Activated CD8-positive, alpha-beta memory T cell treated with anti-CD3 and anti-CD28 coated beads, Interleukin-2, amount 10 ng/mL, durations not matched to agents 7 days and 5 days (primary cell): ENCODE results near the gene COQ4. TPM values are rescaled to one million over a fixed set of nuclear protein-coding genes. Genes with fewer than 3 reads are reported as not detected.

Experiments
- ATAC-seq: fragments of 150-1000 bp; cut with Tn5 transposase; one replicate; pipeline ENCODE4 v1.10.0; 2021; ENCODE audit warnings: moderate library complexity
- CTCF ChIA-PET: fragments of 350-600 bp; sonication (Branson Sonifier 250); formaldehyde crosslinking; loops from one replicate; lab custom pipeline; 2021; ENCODE audit warnings: antibody characterized with exemption; lab: Charles Lee
- DNase-seq: peaks from one replicate; pipeline ENCODE4 v3.0.0-alpha.2; 2020
- H3K27ac Mint-ChIP-seq: one replicate; pipeline ENCODE4 v1.8.0; 2021; ENCODE audit warnings: mild to moderate bottlenecking, mixed read lengths
- H3K27me3 Mint-ChIP-seq: one replicate; pipeline ENCODE4 v1.8.0; 2021; ENCODE audit warnings: mixed read lengths
- H3K36me3 Mint-ChIP-seq: one replicate; pipeline ENCODE4 v1.8.0; 2021; ENCODE audit warnings: mild to moderate bottlenecking, mixed read lengths
- H3K4me1 Mint-ChIP-seq: one replicate; pipeline ENCODE4 v1.8.0; 2021; ENCODE audit warnings: mixed read lengths
- H3K4me3 Mint-ChIP-seq: one replicate; pipeline ENCODE4 v1.8.0; 2021; ENCODE audit warnings: mild to moderate bottlenecking, moderate library complexity, mixed read lengths
- H3K9me3 Mint-ChIP-seq: one replicate; pipeline ENCODE4 v1.8.0; 2022; ENCODE audit warnings: low read depth, mixed read lengths
- total RNA-seq, 2 experiments: library from RNA; stranded (reverse); gene quantifications; one replicate each; pipeline ENCODE4 v1.2.3, GENCODE V29; 2021

The COQ4 gene
- total RNA-seq, 2 experiments from 2014 or later, result 29.8 to 41.1 TPM

DNA sequence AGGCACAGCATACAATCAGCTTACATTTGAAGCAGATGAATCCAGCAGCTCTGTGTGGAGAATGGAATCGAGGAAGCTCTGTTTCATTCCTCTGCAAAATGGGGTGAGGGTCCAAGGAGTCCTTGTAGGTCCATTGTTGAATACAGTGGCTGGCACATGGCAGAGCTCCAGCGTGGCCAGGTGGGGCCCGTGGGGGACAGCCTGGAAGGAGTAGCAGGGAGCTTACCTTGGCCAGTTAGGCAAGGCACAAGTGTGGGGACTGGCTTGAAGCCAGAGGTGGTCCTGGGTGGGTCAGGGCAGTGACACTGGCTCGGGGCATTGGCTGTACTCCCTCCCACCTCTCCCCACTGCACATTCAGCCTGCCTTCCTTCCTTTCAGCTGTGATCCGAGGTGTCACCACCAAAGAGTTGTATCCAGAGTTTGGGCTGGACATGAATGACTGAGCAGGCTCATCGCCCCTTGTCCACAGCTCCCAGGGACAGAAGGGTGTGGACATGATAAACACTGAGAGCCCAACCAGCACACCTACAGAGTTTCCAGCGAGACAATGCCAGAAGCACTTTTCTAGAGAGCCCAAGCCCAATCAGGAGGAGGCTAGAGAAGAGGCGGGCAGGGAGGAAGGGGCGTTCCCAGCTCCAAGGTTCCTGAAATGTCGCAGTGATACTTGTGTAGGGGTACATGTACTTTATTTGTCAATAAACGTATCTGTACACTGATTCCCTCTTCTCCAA is 34.2 kb upstream of the COQ4 start:
- no peaks in the 10 kb centered on the region for H3K36me3 Mint-ChIP-seq
- DNase-seq (no peak), ATAC-seq (no peak)
- peaks cover 3% of the 10 kb centered on the region for H3K4me1 Mint-ChIP-seq
- no peak overlapping the region for H3K27ac Mint-ChIP-seq
- H3K4me3 Mint-ChIP-seq, result no peak overlapping the region
- CTCF ChIA-PET, result interaction anchor here (0.7 to 2.5 kb wide), 4 partner anchors 8 to 144 kb away, joined by 3 to 10 read pairs (median 4); no protein-coding TSS in a partner anchor
- H3K9me3 Mint-ChIP-seq, result no peaks in the 10 kb centered on the region
- H3K27me3 Mint-ChIP-seq, result no peaks in the 10 kb centered on the region

GRCh38 chr9:128292009-128292408 is 30.6 kb upstream of the COQ4 start:
- CTCF ChIA-PET, result interaction anchor here (0.6 to 2.6 kb wide), 6 partner anchors 49 to 274 kb away, joined by 3 to 13 read pairs (median 4); partner anchors contain the start of gene URM1
- Mint-ChIP-seq H3K27ac (peak overlapping the region; percentile 11), H3K4me1 (peaks cover 10% of the 10 kb centered on the region), H3K27me3 (no peaks in the 10 kb centered on the region), H3K4me3 (no peak overlapping the region), H3K9me3 (no peaks in the 10 kb centered on the region), H3K36me3 (no peaks in the 10 kb centered on the region)
- DNase-seq (no peak), ATAC-seq (no peak)

- CTCF ChIA-PET, result interaction anchor here (1.1 to 2.6 kb wide), 5 partner anchors 15 to 78 kb away, joined by 3 to 13 read pairs (median 4); partner anchors contain the start of gene URM1
These were observed 29.5 kb upstream of the COQ4 start for GRCh38 chr9:128293091-128293490.

GRCh38 chr9:128294142-128294541 is 28.5 kb upstream of the COQ4 start:
- peaks cover 10% of the 10 kb centered on the region for H3K4me1 Mint-ChIP-seq
- no peak overlapping the region for H3K4me3 Mint-ChIP-seq
- no peaks in the 10 kb centered on the region for H3K9me3 Mint-ChIP-seq
- no peaks in the 10 kb centered on the region for H3K36me3 Mint-ChIP-seq
- CTCF ChIA-PET, result interaction anchor here (0.8 to 1.6 kb wide), 3 partner anchors 12 to 55 kb away, joined by 3 to 6 read pairs (median 3); no protein-coding TSS in a partner anchor
- no peak overlapping the region for H3K27ac Mint-ChIP-seq
- H3K27me3 Mint-ChIP-seq, result no peaks in the 10 kb centered on the region
- no peak for DNase-seq
- no peak for ATAC-seq

More at GRCh38 chr9:128293091-128293490, 29.5 kb upstream of the COQ4 start:
- Mint-ChIP-seq H3K27me3 (no peaks in the 10 kb centered on the region), H3K4me1 (peaks cover 10% of the 10 kb centered on the region), H3K4me3 (no peak overlapping the region), H3K9me3 (no peaks in the 10 kb centered on the region), H3K36me3 (no peaks in the 10 kb centered on the region), H3K27ac (no peak overlapping the region)
- ATAC-seq (no peak), DNase-seq (no peak)

GRCh38 chr9:128296340-128297220 is 26.1 kb upstream of the COQ4 start:
- Mint-ChIP-seq H3K4me1 (peaks cover 10% of the 10 kb centered on the region), H3K27ac (no peak overlapping the region), H3K36me3 (no peaks in the 10 kb centered on the region), H3K27me3 (no peaks in the 10 kb centered on the region), H3K9me3 (no peaks in the 10 kb centered on the region), H3K4me3 (no peak overlapping the region)
- CTCF ChIA-PET, result interaction anchor here (0.6 to 6.3 kb wide), 15 partner anchors 7 to 286 kb away, joined by 3 to 37 read pairs (median 3); partner anchors contain the start of genes CERCAM, COQ4 and TRUB2
- DNase-seq, result no peak
- ATAC-seq, result no peak

DNA sequence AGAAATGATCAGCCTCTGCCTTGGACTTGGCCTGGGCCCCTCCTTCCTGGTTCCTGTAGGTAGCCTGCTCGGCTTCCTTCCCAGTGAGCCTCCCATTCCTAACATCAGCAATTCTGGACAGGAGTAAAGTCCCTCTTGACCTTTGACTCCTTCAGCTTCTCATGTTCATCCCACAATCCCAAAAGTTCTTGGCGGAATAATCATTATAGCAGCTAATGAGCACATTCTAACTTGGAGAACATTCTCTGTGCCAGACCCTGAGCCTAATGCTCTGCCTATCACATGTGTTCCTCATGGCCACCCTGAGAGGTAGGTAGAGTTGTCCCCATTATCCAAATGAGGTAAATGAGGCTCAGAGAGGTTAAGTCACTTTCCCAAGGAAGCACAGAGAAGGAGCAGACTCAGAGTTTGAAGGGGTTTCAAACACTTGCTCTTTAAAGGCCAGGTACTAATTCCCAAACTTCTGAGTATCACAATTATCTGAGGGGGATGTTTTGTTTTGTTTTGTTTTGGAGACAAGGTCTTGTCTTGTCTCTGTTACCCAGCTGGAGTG is 25.3 kb upstream of the COQ4 start:
- ATAC-seq (no peak), DNase-seq (no peak)
- CTCF ChIA-PET, result interaction anchor here (0.6 to 6.3 kb wide), 8 partner anchors 9 to 66 kb away, joined by 3 to 37 read pairs (median 3); no protein-coding TSS in a partner anchor
- Mint-ChIP-seq H3K4me1 (peaks cover 8% of the 10 kb centered on the region), H3K36me3 (no peaks in the 10 kb centered on the region), H3K4me3 (no peak overlapping the region), H3K9me3 (no peaks in the 10 kb centered on the region), H3K27ac (peak overlapping the region; percentile 5), H3K27me3 (no peaks in the 10 kb centered on the region)

DNA sequence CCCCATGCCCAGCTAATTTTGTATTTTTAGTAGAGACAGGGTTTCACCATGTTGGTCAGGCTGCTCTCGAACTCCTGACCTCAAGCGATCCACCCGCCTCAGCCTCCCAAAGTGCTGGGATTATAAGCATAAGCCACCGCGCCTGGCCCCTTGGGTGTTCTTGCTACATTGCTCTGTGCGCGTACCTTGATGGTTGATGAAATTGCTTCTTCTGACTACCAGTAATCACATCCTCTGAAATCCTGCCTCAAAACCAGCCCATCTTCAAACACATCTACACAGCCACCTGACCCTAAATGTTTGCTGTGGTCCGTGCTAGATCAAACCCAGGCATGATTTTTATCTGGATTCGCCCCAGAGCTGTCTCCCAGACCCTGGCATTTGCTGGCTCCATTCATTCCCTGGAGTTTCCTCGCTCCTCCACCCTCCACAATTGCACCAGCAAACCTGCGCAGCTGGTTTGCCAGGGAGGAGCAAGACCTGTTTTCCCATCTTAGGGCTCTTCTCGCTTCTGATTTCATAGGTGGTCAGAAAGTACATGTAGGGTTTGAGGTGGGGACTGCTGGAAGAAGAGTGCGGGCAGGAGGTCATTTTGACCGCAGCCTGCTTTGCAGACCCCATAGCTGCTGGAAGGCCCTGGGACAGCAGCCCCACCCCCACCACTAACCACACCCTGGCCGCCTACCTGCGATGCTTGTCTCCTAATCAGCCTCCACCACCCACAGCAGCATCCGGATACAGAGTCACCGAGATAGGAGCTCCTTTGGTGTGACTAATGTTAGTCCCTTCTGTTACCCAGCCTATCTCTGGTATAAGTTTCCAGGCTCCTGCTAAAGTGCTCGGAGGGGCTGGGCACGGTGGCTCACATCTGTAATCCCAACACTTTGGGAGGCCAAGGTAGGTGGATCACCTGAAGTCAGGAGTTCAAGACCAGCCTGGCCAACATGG is 23.8 kb upstream of the COQ4 start:
- Mint-ChIP-seq H3K36me3 (no peaks in the 10 kb centered on the region), H3K27me3 (no peaks in the 10 kb centered on the region), H3K27ac (no peak overlapping the region), H3K4me3 (no peak overlapping the region), H3K9me3 (no peaks in the 10 kb centered on the region), H3K4me1 (peaks cover 8% of the 10 kb centered on the region)
- DNase-seq, result no peak
- no peak for ATAC-seq
- CTCF ChIA-PET, result interaction anchor here (1.6 to 6.3 kb wide), 2 partner anchors 43 to 65 kb away, joined by 8 to 37 read pairs; no protein-coding TSS in a partner anchor

DNA sequence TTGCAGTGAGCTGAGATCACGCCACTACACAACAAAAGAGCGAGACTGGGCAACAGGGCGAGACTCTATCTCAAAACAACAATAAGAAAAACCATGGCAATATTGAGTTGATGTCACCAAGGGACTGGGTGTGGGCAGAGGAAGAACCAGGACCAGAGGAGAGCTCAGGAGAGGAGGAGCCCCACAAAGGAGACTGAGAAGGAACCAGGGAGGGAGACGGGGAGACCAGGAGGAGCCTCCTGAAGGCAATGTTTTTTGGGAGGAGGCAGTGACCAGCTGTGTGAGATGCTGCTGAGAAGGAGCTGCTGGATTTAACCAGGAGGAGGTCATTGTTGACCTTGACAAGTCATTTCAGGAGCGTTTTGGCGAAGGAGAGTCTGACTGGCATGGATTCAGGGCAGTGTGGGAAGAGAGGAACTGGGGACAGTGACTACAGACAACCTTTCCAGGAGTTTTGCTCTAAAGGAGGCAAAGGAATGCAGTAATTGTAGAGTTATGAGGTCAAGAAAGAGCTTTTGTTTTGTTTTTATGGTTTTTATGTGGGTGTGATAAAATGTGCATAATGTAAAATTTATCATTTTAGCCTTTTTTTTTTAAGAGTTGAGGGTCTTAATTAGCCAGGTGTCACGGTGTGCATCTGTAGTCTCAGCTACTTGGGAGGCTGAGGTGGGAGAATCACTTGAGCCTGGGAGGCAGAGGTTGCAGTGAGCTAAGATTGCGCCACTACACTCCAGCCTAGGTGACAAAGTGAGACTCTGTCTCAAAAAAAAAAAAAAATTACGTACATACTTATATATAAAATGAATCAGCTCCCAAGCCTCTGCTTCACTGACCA is 18.3 kb upstream of the COQ4 start:
- no peak for ATAC-seq
- Mint-ChIP-seq H3K27ac (no peak overlapping the region), H3K36me3 (peaks cover 5% of the 10 kb centered on the region), H3K4me1 (no peaks in the 10 kb centered on the region), H3K9me3 (no peaks in the 10 kb centered on the region), H3K4me3 (no peak overlapping the region), H3K27me3 (no peaks in the 10 kb centered on the region)
- DNase-seq, result no peak
- CTCF ChIA-PET, result interaction anchor here (0.7 to 1.6 kb wide), 3 partner anchors 9 to 109 kb away, joined by 3 to 6 read pairs (median 5); no protein-coding TSS in a partner anchor

- H3K4me3 Mint-ChIP-seq, result no peak overlapping the region
These were observed 17.7 kb upstream of the COQ4 start for GRCh38 chr9:128304971-128305288.

DNA sequence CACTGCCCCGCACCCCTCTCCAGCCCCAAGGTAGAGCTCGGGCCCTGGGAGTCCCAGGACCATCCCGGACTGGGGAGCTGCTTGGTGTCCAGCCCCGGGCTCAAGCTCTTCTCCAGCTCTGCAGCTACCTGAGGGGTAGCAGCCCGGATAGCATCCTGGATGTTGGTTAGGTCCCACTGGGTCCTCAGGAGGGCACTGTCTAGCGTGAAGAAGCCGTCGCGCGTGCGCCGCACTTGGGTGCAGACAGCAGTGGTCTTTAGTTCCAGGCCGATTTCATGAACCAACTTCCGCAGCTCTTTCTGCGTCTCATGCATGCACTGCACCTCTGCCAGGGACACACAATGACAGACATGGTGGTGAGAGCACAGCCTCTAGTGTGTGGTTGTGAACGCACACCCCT is 13.1 kb upstream of the COQ4 start:
- Mint-ChIP-seq H3K9me3 (no peaks in the 10 kb centered on the region), H3K4me1 (no peaks in the 10 kb centered on the region), H3K27me3 (no peaks in the 10 kb centered on the region), H3K27ac (no peak overlapping the region), H3K36me3 (peaks cover 8% of the 10 kb centered on the region), H3K4me3 (no peak overlapping the region)
- CTCF ChIA-PET, result interaction anchor here (1.6 to 1.9 kb wide), 2 partner anchors 13 to 14 kb away, joined by 3 to 6 read pairs; no protein-coding TSS in a partner anchor
- ATAC-seq (no peak), DNase-seq (no peak)

More at GRCh38 chr9:128304971-128305288, 17.7 kb upstream of the COQ4 start:
- Mint-ChIP-seq H3K9me3 (no peaks in the 10 kb centered on the region), H3K4me1 (no peaks in the 10 kb centered on the region), H3K27ac (no peak overlapping the region), H3K36me3 (peaks cover 5% of the 10 kb centered on the region), H3K27me3 (no peaks in the 10 kb centered on the region)
- DNase-seq, result no peak
- CTCF ChIA-PET, result interaction anchor here (0.7 kb wide), 1 partner anchor 110 kb away, joined by 3 read pairs; no protein-coding TSS in a partner anchor
- no peak for ATAC-seq

DNA sequence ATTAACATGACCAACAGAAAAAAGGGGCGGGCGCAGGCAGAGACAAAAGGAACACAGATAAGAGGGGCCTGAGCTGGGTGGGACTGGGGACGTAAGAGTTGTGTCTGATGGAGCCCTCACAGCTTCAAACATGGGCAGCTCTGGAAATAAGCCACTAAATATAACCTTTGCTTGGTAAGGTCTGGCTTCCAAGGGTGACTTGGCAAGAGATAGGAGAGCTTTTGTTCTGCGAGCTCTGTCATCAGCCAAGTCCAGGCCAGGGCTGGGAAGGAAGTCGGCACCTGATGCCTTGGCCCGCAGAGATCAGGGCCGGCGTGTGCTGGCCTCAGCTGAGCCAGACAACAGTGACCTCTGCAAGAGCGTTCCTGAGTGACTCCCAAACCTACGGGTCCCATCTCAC is 12.2 kb upstream of the COQ4 start:
- no peak overlapping the region for H3K27ac Mint-ChIP-seq
- no peaks in the 10 kb centered on the region for H3K27me3 Mint-ChIP-seq
- CTCF ChIA-PET, result interaction anchor here (0.6 to 1.9 kb wide), 3 partner anchors 15 to 72 kb away, joined by 3 to 6 read pairs (median 3); no protein-coding TSS in a partner anchor

More for the DNA sequence above, 12.2 kb upstream of the COQ4 start:
- Mint-ChIP-seq H3K4me1 (no peaks in the 10 kb centered on the region), H3K9me3 (no peaks in the 10 kb centered on the region), H3K4me3 (no peak overlapping the region), H3K36me3 (peaks cover 8% of the 10 kb centered on the region)
- DNase-seq (no peak), ATAC-seq (no peak)
